ENCODE results near the gene NCKAP5. TPM values are rescaled to one million over a fixed set of nuclear protein-coding genes. Genes with fewer than 3 reads are reported as not detected.

Gene NCKAP5
- total and polyA plus RNA-seq, 2 of the 8 experiments (the other 6 are each of a cell fraction or from before 2014, with no cell fraction given): 0.27 to 0.86 TPM

- TF ChIP-seq KDM4A (IDR thresholded peaks at IDR 0.05; ENCODE audit: low read depth, low read length, severe bottlenecking) (peak; percentile 66), NANOG (IDR thresholded peaks at IDR 0.05; ENCODE audit: insufficient read depth, low read depth, low read length, poor library complexity, severe bottlenecking) (no peak), POLR2A (IDR thresholded peaks at IDR 0.05; ENCODE audit: control extremely low read depth in 1 of 2, low read depth in 2 of 2, low read length in 2 of 2) (peak in 1 of 2 experiments; percentile 55; a peak in 2 of 3 replicates), BCL11A (IDR thresholded peaks at IDR 0.05; ENCODE audit: low read depth in 2 of 2, low read length in 2 of 2) (no peak), KDM1A (IDR thresholded peaks at IDR 0.05; ENCODE audit: borderline replicate concordance, low read length) (no peak; the same call in 1 of the 2 replicates), SP4 (IDR thresholded peaks at IDR 0.05; ENCODE audit: low read length) (no peak), EGR1 (IDR thresholded peaks at IDR 0.05; ENCODE audit: borderline replicate concordance, low read depth, low read length) (no peak), BRCA1 (IDR thresholded peaks at IDR 0.05; ENCODE audit: low read depth, low read length) (no peak), RBBP5 (IDR thresholded peaks at IDR 0.05; ENCODE audit: borderline replicate concordance, low read depth, low read length) (no peak), ASH2L (IDR thresholded peaks at IDR 0.05; ENCODE audit: low read length) (peak; percentile 43), POLR2AphosphoS5 (IDR thresholded peaks at IDR 0.05; ENCODE audit: low read depth, low read length) (no peak), SP2 (IDR thresholded peaks at IDR 0.05; ENCODE audit: low read length) (no peak), CEBPB (IDR thresholded peaks at IDR 0.05; ENCODE audit: low read depth, low read length) (no peak), GABPA (IDR thresholded peaks at IDR 0.05; ENCODE audit: borderline replicate concordance, insufficient read depth, low read length) (no peak), BACH1 (IDR thresholded peaks at IDR 0.05; ENCODE audit: low read length) (no peak), SIRT6 (IDR thresholded peaks at IDR 0.05; ENCODE audit: low read length) (no peak), MAFK (IDR thresholded peaks at IDR 0.05; ENCODE audit: low read depth, low read length) (no peak), ZNF274 (IDR thresholded peaks at IDR 0.05; ENCODE audit: borderline replicate concordance, extremely low read depth, low read length) (no peak), TAF1 (IDR thresholded peaks at IDR 0.05; ENCODE audit: low read depth, low read length) (no peak; the same call in 1 of the 2 replicates), KDM5A (IDR thresholded peaks at IDR 0.05; ENCODE audit: low read length) (no peak)
These were observed 302.0 kb downstream of the NCKAP5 start (continued) for GRCh38 chr2:133266041-133266925.
